GM18498 (cell line): Measurements from ENCODE around the gene NHS.

ENCODE experiments used
- ATAC-seq: cut with Tn5 transposase; IDR thresholded peaks from one replicate; pipeline ENCODE4 v1.9.1; 2021; ENCODE audit warnings: mild to moderate bottlenecking, moderate library complexity; ENCODE audit not compliant: unreplicated experiment

Gene NHS

GRCh38 chrX:17613979-17614588 lies 239.1 kb downstream of the NHS start:
- peak; percentile 96 for ATAC-seq

- ATAC-seq, result no peak
These were observed 241.9 kb downstream of the NHS start for GRCh38 chrX:17616936-17617335.

- ATAC-seq, result no peak
These were observed 242.8 kb downstream of the NHS start for GRCh38 chrX:17617806-17618205.

GRCh38 chrX:17621566-17622270 lies 246.7 kb downstream of the NHS start:
- ATAC-seq, result no peak

GRCh38 chrX:17622331-17622730 lies 247.3 kb downstream of the NHS start:
- no peak for ATAC-seq

GRCh38 chrX:17623750-17624149 lies 248.8 kb downstream of the NHS start:
- ATAC-seq, result no peak

GRCh38 chrX:17627026-17627425 lies 252.0 kb downstream of the NHS start:
- ATAC-seq, result no peak

GRCh38 chrX:17628976-17629375 lies 254.0 kb downstream of the NHS start:
- ATAC-seq, result no peak

- no peak for ATAC-seq
These were observed 254.5 kb downstream of the NHS start for GRCh38 chrX:17629519-17629918.

GRCh38 chrX:17631647-17632046 lies 256.6 kb downstream of the NHS start:
- no peak for ATAC-seq

GRCh38 chrX:17632942-17633341 lies 257.9 kb downstream of the NHS start:
- no peak for ATAC-seq

GRCh38 chrX:17633546-17633945 lies 258.5 kb downstream of the NHS start:
- ATAC-seq, result no peak

GRCh38 chrX:17634542-17635207 lies 259.7 kb downstream of the NHS start:
- no peak for ATAC-seq

GRCh38 chrX:17635231-17635630 lies 260.2 kb downstream of the NHS start:
- no peak for ATAC-seq

GRCh38 chrX:17637235-17637634 lies 262.2 kb downstream of the NHS start:
- no peak for ATAC-seq

- ATAC-seq, result no peak
These were observed 263.7 kb downstream of the NHS start for GRCh38 chrX:17638731-17639130.

GRCh38 chrX:17642891-17643290 lies 267.9 kb downstream of the NHS start:
- ATAC-seq, result no peak

GRCh38 chrX:17643528-17643927 lies 268.5 kb downstream of the NHS start:
- no peak for ATAC-seq

GRCh38 chrX:17644001-17644400 lies 269.0 kb downstream of the NHS start:
- ATAC-seq, result no peak

GRCh38 chrX:17654116-17654515 lies 279.1 kb downstream of the NHS start:
- ATAC-seq, result no peak

GRCh38 chrX:17655211-17656034 lies 280.4 kb downstream of the NHS start:
- ATAC-seq, result no peak
